ENCODE measurements around the gene DPM2.

The DPM2 gene

DNA sequence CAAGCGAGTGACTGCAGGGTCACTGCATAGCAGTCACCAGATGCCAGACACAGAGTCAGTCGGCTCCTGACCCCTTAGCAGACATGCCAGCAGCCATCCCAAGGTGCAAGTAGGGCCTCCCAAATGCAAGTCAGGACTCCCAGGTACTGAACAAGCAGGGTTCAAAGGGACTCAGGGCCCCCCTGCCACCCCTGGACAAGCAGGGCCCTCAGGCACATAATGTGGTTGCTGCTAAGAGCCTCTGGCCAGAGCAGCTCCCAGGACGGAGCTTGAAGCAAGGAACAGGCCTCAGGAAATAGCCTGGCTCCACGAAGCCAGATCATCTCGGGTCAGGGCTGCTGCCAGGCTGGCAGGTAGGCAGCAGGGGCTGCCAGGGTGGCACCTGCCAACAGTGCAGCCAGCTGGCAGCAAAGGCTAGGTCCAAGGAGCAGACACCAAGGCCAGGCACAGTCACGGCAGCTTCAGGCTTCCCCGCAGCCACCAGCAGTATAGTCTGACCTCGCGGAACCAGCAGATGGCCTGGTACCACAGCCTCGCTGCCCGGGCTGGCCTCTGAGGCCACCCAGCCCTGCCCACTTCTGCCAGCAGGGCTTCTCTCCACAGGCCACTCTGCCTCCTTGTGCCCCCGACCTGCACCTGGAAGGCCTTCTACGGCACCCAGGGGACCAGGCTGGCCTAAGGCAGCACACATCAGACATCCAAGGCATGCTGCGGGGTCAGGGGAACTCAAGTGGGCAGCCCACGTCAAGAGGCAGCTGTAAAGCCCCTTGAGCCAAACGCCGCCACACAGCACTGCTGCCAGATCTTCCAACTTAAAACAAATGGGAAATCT is 35.7 kb upstream of the DPM2 start:
- peak; percentile 96 for DNase-seq (ENCODE audit: low spot score)

- no peak for DNase-seq (ENCODE audit: low spot score)
These were observed 34.7 kb upstream of the DPM2 start for GRCh38 chr9:127972236-127972871.

DNA sequence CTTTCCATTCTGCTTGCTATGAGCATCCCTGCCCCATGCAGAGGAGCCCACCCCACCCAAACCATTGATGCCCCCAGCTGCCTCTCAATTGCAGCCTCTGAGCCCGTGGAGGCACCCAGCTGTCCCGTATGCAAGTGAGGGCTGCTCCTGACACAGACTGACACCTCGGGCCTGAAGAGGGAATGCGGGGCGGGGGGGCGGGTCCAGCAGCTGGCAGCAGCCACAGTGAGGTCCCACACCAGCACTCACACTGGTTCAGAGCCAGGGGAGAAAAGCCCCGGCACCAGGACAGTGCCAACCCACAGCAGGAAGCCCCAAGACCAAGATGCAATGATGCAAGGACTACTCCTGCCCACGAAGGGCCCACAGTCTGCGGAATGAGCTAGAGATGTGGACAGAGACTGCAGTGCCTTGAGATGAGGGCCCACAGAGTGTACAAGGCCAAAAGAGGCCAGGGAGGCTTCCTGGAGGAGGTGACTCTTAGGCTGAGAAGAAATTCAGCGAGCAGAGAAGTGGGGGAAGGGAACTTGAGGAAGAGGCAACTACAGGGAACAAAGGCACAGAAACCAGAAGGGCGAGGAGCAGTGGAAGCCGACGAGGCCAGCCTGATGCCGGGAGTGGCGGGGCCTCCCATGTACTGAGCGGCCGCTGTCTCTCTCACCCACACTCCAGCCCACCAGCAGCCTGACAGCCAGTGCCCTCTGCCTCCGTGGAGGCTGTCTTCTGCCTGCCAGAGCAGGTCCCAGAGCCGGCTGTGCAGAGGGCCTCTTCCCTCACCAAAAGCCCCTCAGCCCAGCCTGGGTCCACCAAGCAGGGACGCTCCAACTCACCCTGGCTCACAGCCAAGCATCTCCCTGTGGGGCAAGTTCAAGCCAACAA is 33.9 kb upstream of the DPM2 start:
- DNase-seq (ENCODE audit: low spot score): no peak

- DNase-seq (ENCODE audit: low spot score): no peak
These were observed 33.0 kb upstream of the DPM2 start for GRCh38 chr9:127970401-127971313.

DNA sequence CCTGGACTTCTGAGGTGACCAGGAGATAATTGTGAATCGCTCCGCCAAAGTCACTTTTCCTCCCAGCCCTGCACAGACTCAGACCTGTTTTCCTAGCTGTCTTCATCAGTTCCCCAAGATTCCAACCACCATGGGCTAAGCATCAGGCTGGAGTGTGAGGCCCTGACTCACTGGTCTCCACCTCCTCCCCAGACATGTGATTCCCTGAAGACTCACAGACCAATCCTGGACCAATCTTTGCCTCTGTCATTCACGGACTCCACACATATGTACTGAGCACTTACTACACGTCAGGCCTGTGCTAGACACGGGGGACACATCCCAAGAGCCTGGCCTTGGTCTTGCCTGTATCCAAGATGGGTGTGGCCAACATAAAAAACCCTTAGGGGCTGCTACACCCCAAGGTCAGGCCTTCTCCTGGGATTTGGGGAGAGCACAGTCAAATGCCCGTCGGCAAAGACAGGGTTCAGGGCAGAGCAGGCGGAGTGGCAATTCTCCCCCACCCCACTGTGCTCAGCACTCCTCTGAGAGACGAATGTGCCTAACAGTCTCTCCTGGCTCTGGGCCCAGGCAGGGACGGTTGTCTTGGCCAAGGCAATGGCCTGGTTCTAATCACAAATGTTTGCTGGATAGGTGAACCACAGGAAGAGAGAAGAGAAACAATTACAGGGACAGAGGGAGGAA is 31.2 kb upstream of the DPM2 start:
- peak; percentile 92 for DNase-seq (ENCODE audit: low spot score)

- no peak for DNase-seq (ENCODE audit: low spot score)
These were observed 30.4 kb upstream of the DPM2 start for GRCh38 chr9:127968042-127968441.

DNA sequence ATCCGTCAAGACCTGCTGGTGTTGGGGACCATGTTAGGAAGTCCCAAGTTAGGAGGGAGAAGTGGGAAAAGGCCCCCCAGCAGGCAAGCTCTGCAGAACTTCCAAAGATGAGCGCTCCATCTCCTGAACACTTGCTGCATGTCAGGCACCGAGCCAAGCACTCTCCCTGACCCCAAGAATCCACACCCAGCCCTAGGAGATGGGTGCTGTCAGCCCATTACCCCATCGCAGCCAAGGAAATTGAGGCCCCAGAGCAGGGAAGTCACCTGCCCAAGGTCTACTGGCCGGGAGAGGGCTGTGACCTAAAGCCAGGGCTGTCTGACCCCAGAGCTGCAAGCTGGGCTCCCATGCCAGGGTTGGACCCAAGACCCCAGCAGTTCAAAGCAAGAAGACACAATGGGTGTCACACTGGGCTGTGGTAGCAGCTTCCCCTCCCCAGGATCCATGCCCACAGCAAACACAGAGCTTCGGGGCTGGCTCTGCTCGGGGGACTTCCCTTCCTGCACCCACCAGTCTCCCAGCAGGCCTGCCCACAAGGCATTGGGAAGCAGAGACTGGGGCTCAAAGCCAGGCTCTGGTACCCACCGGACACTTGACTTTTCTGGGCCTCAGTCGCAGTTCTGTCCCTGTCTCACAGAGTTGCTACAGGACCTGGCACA is 29.6 kb upstream of the DPM2 start:
- no peak for DNase-seq (ENCODE audit: low spot score)

DNA sequence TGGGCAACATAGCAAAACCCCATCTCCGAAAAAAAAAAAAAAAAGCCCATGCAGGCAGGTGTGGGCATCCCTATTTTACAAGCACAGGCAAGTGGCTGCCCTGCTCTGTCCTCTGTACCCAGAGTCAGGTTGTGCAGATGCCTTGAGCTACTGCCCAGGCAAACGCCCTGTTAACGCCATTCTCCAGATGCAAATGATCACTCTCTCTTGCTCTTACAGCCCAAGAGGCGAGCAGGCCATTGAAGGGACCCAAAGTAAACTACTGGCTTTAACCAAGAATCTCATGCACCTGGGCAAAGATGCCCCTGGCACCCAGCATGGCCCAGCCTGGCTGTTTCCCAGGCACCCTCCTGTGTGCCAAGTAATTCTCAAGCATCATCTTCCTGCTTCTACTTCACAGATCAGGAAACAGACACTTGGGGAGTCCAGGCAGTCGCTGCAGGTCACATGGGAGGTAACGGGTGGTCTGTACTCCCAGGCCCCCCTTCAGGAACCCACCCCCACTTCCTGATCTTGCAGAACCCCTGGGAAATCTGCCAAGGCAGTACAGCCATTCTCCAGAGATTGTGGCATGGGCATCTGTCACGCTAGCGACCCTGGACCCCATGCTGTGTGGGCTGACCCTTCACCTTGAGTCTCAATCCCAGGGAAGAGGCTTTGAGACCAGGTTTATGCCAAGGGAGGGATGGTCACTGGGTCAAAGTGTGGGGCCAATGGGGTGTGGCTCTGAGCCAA is 28.9 kb upstream of the DPM2 start:
- no peak for DNase-seq (ENCODE audit: low spot score)

GRCh38 chr9:127965953-127966352 is 28.3 kb upstream of the DPM2 start:
- no peak for DNase-seq (ENCODE audit: low spot score)

- no peak for DNase-seq (ENCODE audit: low spot score)
These were observed 25.9 kb upstream of the DPM2 start for GRCh38 chr9:127963359-127964064.

DNA sequence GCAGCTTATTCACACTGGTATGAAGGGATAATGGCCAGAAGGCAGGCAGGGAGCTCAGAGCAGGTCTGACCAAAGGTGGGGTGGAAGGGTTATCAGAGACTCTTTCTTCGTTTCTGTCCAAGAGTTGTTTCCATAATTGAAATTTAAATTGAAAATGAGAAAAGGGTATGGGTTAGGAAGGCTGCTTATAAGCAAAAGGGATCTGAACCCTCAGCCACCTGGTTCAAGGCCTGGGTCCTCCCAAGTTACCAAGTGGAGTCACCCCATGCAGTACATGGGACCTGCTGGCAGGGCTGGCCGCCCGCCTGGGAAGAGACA is 25.3 kb upstream of the DPM2 start:
- no peak for DNase-seq (ENCODE audit: low spot score)

DNA sequence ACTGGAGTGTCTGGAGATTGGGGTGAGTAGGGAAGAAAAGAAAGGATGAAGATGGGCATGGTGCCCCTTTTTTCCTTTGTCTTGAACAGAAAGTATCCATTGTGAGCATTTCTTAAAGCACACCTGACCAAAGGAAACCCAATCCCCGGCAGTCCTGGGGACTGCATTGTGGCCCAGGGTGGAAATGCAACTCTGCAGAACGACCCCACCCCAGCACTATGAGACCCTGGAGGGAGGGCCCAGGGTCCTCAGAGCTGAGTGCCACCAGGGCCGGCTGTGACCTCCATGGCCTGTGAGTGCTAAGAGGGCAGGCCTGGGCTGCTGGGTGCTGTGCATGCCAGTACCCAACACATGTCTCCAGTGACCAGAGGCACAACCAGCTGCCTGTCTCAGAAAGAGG is 24.6 kb upstream of the DPM2 start:
- no peak for DNase-seq (ENCODE audit: low spot score)

GRCh38 chr9:127961613-127962155 is 24.0 kb upstream of the DPM2 start:
- no peak for DNase-seq (ENCODE audit: low spot score)

DNA sequence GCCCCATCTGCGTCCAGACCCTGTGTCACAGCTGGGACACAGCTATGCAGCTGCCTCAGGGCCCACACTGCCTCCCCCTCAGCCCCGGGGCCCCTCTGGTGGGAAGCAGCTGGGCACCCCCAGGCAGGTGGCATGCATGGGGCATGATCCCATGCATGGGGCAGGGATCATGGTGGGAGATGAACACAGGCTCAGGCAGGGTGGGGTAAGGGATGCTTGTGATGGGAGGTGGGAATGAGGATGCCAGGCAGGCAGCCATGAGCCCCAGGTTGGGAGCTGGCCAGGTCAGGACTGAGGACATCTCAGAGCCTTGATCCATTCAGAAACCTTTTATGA is 23.5 kb upstream of the DPM2 start:
- DNase-seq (ENCODE audit: low spot score): no peak

DNA sequence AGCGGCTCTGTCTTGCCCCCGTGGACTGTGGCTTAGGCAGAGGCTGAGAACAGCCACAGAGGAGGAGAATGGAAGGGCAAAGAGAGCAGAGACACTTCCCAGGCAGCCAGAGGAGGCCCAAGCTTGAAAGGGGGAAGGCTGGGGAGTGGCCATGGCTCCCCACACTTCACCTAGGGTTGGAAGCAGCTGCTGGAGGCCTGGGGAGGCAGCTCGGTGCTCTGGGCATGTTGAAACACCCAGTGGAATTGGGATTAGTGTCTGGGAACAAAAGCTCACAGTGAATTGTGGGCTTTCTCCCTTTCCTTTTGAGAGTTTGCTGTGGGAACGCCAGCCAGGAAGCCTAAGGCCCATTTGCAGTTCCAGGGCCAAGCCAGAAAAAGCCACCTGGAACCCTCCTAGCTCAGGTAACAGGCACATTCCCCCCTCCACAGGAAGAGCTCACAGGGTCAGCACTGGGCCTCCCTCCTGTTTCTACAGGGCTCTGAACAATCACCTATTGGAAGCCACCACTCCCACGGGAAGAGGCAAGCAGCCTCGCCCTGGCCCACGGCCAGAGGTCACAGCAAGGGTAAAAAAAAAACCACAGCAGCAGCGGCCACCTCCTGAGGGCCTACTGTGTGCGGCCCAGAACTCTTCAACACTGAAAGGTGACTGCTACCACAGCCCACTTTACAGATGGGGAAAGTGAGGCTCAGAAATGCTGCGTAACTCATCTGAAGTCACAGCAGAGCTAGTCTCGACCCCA is 22.9 kb upstream of the DPM2 start:
- no peak for DNase-seq (ENCODE audit: low spot score)

DNA sequence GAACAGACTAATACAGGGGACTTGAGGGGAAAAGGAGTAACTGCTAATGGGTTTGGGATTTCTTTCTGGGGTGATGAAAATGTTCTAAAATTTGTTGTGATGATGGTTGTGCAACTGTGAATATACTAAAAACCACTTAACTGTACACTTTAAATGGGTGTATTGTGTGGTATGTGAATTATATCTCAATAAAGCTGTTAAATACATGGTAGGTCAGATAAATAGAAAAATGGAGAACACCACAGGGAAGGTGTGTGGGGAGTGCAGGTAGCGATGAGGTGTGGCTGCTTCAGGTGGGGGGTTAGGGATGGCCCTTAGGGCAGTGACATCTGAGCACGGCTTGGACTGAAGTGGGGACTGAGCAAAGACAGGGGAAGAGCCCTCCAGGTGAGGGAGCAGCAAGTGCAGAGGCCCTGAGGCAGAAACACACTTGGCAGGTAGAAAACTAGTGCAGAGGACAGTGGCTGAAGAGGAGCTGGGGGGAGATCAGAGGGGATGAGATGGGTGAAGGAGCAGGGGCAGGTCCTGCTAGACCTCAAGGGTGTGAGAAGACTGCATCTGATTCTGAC is 22.3 kb upstream of the DPM2 start:
- DNase-seq (ENCODE audit: low spot score): no peak

DNA sequence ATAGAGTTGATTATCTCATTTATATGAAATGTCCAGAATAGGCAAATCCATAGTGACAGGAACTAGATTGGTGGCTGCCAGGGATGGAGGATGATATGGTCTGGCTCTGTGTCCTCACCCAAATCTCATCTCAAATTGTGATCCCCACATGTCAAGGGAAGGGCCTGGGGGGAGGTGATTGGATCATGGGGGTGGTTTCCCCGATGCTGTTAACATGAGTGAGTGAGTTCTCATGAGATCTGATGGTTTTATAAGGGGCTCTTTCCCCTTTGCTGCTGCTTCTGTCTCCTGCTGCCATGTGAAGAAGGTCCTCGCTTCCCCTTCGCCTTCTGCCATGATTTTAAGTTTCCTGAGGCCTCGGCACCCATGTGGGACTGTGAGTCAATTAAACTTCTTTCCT is 21.7 kb upstream of the DPM2 start:
- DNase-seq (ENCODE audit: low spot score): no peak

DNA sequence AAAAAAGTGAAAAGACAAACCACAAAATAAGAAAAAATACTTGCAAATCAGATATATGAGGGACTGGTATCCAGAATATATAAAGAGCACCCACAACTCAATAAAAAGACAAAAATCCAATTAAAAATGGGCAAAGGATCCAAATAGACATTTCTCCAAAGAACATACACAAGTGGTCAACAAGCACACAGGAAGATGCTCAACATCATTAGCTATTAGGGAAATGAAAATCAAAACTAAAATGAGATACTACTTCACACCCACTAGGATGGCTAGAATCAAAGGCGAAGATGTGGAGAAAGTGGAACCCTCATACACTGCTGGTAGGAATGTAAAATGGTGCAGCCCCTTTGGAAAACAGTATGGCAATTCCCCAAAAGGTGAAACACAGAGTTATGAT is 21.1 kb upstream of the DPM2 start:
- no peak for DNase-seq (ENCODE audit: low spot score)

Measured in cerebellar cortex (tissue), 1 donor.